ENCODE data around the gene BMF. TPM values are rescaled to one million over a fixed set of nuclear protein-coding genes. Genes with fewer than 3 reads are reported as not detected.

BMF gene
- total RNA-seq, 1 experiment from 2014 or later, result 11.5 TPM

- intact Hi-C loops (cut with micrococcal nuclease; ENCODE audit: unreplicated experiment), result loop anchor here (5.0 kb wide), 1 partner anchor 39 kb away; the partner anchor contains the start of gene BMF
- no peaks in the 10 kb centered on the region for H3K27me3 Mint-ChIP-seq (ENCODE audit: unreplicated experiment)
- no peak overlapping the region for H3K4me3 Mint-ChIP-seq (ENCODE audit: low read depth, unreplicated experiment)
- H3K36me3 Mint-ChIP-seq (ENCODE audit: insufficient read depth, unreplicated experiment), result no peaks in the 10 kb centered on the region
- no peak for TF ChIP-seq CTCF (IDR thresholded peaks at IDR 0.05; ENCODE audit: unreplicated experiment)
- H3K4me1 Mint-ChIP-seq (ENCODE audit: low read depth, unreplicated experiment), result peaks cover 7% of the 10 kb centered on the region
- H3K9me3 Mint-ChIP-seq (ENCODE audit: low read depth, unreplicated experiment), result no peaks in the 10 kb centered on the region
- CTCF ChIA-PET, result no interaction called here
- DNase-seq, result no peak
- H3K27ac Mint-ChIP-seq (ENCODE audit: unreplicated experiment), result no peak overlapping the region
- BruUV-seq (replicated peaks), result no TSS peak
Observed at GRCh38 chr15:40067921-40068624, 40.6 kb downstream of the BMF start.

- Mint-ChIP-seq H3K4me1 (ENCODE audit: low read depth, unreplicated experiment) (no peaks in the 10 kb centered on the region), H3K9me3 (ENCODE audit: low read depth, unreplicated experiment) (no peaks in the 10 kb centered on the region), H3K27ac (ENCODE audit: unreplicated experiment) (no peak overlapping the region), H3K4me3 (ENCODE audit: low read depth, unreplicated experiment) (no peak overlapping the region), H3K27me3 (ENCODE audit: unreplicated experiment) (no peaks in the 10 kb centered on the region), H3K36me3 (ENCODE audit: insufficient read depth, unreplicated experiment) (no peaks in the 10 kb centered on the region)
- CTCF ChIA-PET, result no interaction called here
- intact Hi-C loops (cut with micrococcal nuclease; ENCODE audit: unreplicated experiment), result loop anchor here (5.0 kb wide), 1 partner anchor 41 kb away; the partner anchor contains the start of gene BMF
- no TSS peak for BruUV-seq (replicated peaks)
- DNase-seq, result no peak
- TF ChIP-seq CTCF (IDR thresholded peaks at IDR 0.05; ENCODE audit: unreplicated experiment), result no peak
Observed at GRCh38 chr15:40066589-40066988, 42.1 kb downstream of the BMF start.

GRCh38 chr15:40065166-40065565, 43.5 kb downstream of the BMF start:
- H3K36me3 Mint-ChIP-seq (ENCODE audit: insufficient read depth, unreplicated experiment), result no peaks in the 10 kb centered on the region
- peaks cover 3% of the 10 kb centered on the region for H3K9me3 Mint-ChIP-seq (ENCODE audit: low read depth, unreplicated experiment)
- CTCF ChIA-PET, result no interaction called here
- no peak overlapping the region for H3K27ac Mint-ChIP-seq (ENCODE audit: unreplicated experiment)
- no peaks in the 10 kb centered on the region for H3K4me1 Mint-ChIP-seq (ENCODE audit: low read depth, unreplicated experiment)
- DNase-seq, result no peak
- no peak overlapping the region for H3K4me3 Mint-ChIP-seq (ENCODE audit: low read depth, unreplicated experiment)
- TF ChIP-seq CTCF (IDR thresholded peaks at IDR 0.05; ENCODE audit: unreplicated experiment), result no peak
- no peaks in the 10 kb centered on the region for H3K27me3 Mint-ChIP-seq (ENCODE audit: unreplicated experiment)
- intact Hi-C loops (cut with micrococcal nuclease; ENCODE audit: unreplicated experiment), result loop anchor here (5.0 kb wide), 1 partner anchor 42 kb away; the partner anchor contains the start of gene BMF
- BruUV-seq (replicated peaks), result no TSS peak

GRCh38 chr15:40064231-40064894, 44.3 kb downstream of the BMF start:
- H3K27me3 Mint-ChIP-seq (ENCODE audit: unreplicated experiment), result no peaks in the 10 kb centered on the region
- H3K4me1 Mint-ChIP-seq (ENCODE audit: low read depth, unreplicated experiment), result no peaks in the 10 kb centered on the region
- no peak for DNase-seq
- CTCF ChIA-PET, result no interaction called here
- peaks cover 3% of the 10 kb centered on the region for H3K9me3 Mint-ChIP-seq (ENCODE audit: low read depth, unreplicated experiment)
- no TSS peak for BruUV-seq (replicated peaks)
- TF ChIP-seq CTCF (IDR thresholded peaks at IDR 0.05; ENCODE audit: unreplicated experiment), result no peak
- no peak overlapping the region for H3K27ac Mint-ChIP-seq (ENCODE audit: unreplicated experiment)
- H3K36me3 Mint-ChIP-seq (ENCODE audit: insufficient read depth, unreplicated experiment), result no peaks in the 10 kb centered on the region
- H3K4me3 Mint-ChIP-seq (ENCODE audit: low read depth, unreplicated experiment), result no peak overlapping the region
- intact Hi-C loops (cut with micrococcal nuclease; ENCODE audit: unreplicated experiment), result no loop called here

Data from Calu3 (cell line).